Right ventricle myocardium inferior (tissue), 1 donor: ENCODE data around the gene MZB1. TPM values are rescaled to one million over a fixed set of nuclear protein-coding genes. Genes with fewer than 3 reads are reported as not detected.
"Not testable (repeated sequence)": the region's sequence is repeated elsewhere in the genome, so short reads cannot be mapped to it uniquely, and the experiment has no call there.

Experiments
- ATAC-seq: fragments of 200-7000 bp; cut with Tn5 transposase; one replicate; pipeline ENCODE4 v1.9.1; 2020; ENCODE audit warnings: mild to moderate bottlenecking, moderate library complexity
- DNase-seq: peaks from one replicate; pipeline ENCODE4 v3.0.0; 2021; ENCODE audit errors: missing footprints
- intact Hi-C: fragments of 100-400 bp; cut with DNase I; formaldehyde crosslinking; loops from one replicate; pipeline ENCODE4 v1.11.0; 2022
- total RNA-seq: library from RNA; stranded (reverse); fragmentation: NEBNext Ultra II Directional; extraction: Animal tissue kit (Norgen Biotek cat#: 25700); gene quantifications from one replicate; pipeline ENCODE4 v1.2.1, GENCODE V29; 2021
- donor health status: DM: no; HTN: yes; CAD: no; lungs with severe emphysema.

MZB1 gene
- total RNA-seq, 1 donor from 2014 or later, result 1.2 TPM

- intact Hi-C loops, ATAC-seq, DNase-seq: not testable (repeated sequence)
Observed at GRCh38 chr5:139355900-139356299, 33.8 kb downstream of the MZB1 start.

- no peak for ATAC-seq
- intact Hi-C loops, result no loop called here
Observed at GRCh38 chr5:139354186-139354585, 35.5 kb downstream of the MZB1 start.

GRCh38 chr5:139347863-139348262, 41.9 kb downstream of the MZB1 start:
- intact Hi-C loops, ATAC-seq, DNase-seq: not testable (repeated sequence)

More at GRCh38 chr5:139354186-139354585, 35.5 kb downstream of the MZB1 start:
- no peak for DNase-seq

GRCh38 chr5:139345442-139345841, 44.3 kb downstream of the MZB1 start:
- ATAC-seq, intact Hi-C loops, DNase-seq: not testable (repeated sequence)

DNA sequence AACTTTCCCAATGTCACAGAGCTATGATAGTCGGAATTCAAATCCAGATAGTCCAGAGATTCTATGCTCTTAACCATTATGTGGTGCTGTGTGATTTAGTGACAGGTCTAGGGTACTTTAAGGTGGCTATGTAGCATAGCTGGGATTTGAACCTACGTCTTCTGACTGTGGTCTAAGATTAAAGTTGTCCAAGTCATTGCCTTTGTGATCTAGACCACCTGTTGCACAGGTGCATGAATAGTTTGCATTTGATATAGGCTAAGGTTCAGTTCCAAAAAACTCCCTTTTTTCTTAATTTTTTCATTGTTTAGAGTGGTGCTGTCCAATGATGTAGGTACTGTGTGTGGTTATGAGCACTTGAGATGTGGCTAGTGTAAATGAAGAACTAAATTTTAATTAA, 45.5 kb downstream of the MZB1 start:
- ATAC-seq, result no peak
- intact Hi-C loops, result loop anchor here (5.0 kb wide), 1 partner anchor 767 kb away; the partner anchor contains the start of gene HSPA9

GRCh38 chr5:139343476-139343875, 46.2 kb downstream of the MZB1 start:
- DNase-seq (no peak), ATAC-seq (no peak)
- intact Hi-C loops, result loop anchor here (2.0 to 5.0 kb wide), 2 partner anchors 51 to 766 kb away; partner anchors contain the start of genes HSPA9 and PROB1

More for the DNA sequence above, 45.5 kb downstream of the MZB1 start:
- no peak for DNase-seq

GRCh38 chr5:139342423-139342723, 47.3 kb downstream of the MZB1 start:
- no peak for ATAC-seq
- DNase-seq, result no peak
- intact Hi-C loops, result loop anchor here (2.0 to 5.0 kb wide), 2 partner anchors 52 to 765 kb away; partner anchors contain the start of genes HSPA9 and PROB1

- DNase-seq (peak; percentile 100), ATAC-seq (peak; percentile 97)
- intact Hi-C loops, result loop anchor here (2.0 to 5.0 kb wide), 3 partner anchors 47 to 765 kb away; partner anchors contain the start of genes HSPA9 and PROB1
Observed at GRCh38 chr5:139341689-139342422, 47.9 kb downstream of the MZB1 start, which contains the start of gene PAIP2. TSS of gene PAIP2 (plus strand) at chr5:139341854. CDS start at chr5:139363785, 21,931 bp downstream.

DNA sequence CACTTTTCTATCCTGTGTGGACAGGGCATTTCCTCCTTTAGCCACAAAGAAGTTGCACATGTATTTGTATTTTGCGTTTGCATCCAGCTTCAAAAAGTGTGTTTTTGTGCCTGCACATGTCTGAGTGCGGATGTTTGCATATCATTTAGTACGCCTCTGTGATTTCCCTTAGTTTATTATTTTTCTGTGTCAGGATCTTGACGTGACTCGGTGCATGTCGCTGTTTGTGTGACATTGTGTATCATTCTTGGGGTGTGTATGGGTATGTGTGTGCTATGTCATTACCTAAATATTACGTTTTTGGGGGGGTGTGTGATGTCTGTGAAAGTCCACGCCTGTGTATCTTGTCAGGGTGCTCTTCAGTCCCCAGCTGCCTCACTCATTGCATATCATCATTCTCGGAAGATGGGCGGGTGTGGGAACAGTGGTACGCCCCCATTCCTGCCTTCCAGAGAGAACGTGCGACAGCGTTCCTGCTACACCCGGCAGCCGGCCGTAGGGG, 48.5 kb downstream of the MZB1 start:
- ATAC-seq, result no peak
- no peak for DNase-seq
- intact Hi-C loops, result loop anchor here (2.0 to 5.0 kb wide), 2 partner anchors 46 to 764 kb away; partner anchors contain the start of gene HSPA9

GRCh38 chr5:139340051-139340450, 49.7 kb downstream of the MZB1 start:
- intact Hi-C loops, result loop anchor here (2.0 to 5.0 kb wide), 2 partner anchors 45 to 763 kb away; partner anchors contain the start of gene HSPA9
- DNase-seq (no peak), ATAC-seq (no peak)

Other genes starting within 250 kb of the MZB1 start
- gene SIL1, start 191.5 kb downstream of the MZB1 start, total RNA-seq, result 46.2 TPM
- gene MATR3, start 96.2 kb downstream of the MZB1 start, total RNA-seq, result 120 TPM
- 144 TPM for gene PAIP2, start 48.1 kb downstream of the MZB1 start, total RNA-seq
- not detected for gene SLC23A1, start 6.6 kb downstream of the MZB1 start, total RNA-seq
- 49.3 TPM for gene PROB1, start 5.2 kb upstream of the MZB1 start, total RNA-seq
- gene SPATA24, start 14.2 kb upstream of the MZB1 start, total RNA-seq, result 17.2 TPM
- 7.9 TPM for gene DNAJC18, start 49.6 kb upstream of the MZB1 start, total RNA-seq
- gene ECSCR, start 72.8 kb upstream of the MZB1 start, total RNA-seq, result 21.4 TPM
- gene SMIM33, start 81.1 kb upstream of the MZB1 start, total RNA-seq, result not detected
- 47.2 TPM for gene STING1, start 92.8 kb upstream of the MZB1 start, total RNA-seq
- gene UBE2D2, start 171.4 kb upstream of the MZB1 start, total RNA-seq, result 116 TPM